ENCODE results near the gene ATP11A.

The ATP11A gene

DNA sequence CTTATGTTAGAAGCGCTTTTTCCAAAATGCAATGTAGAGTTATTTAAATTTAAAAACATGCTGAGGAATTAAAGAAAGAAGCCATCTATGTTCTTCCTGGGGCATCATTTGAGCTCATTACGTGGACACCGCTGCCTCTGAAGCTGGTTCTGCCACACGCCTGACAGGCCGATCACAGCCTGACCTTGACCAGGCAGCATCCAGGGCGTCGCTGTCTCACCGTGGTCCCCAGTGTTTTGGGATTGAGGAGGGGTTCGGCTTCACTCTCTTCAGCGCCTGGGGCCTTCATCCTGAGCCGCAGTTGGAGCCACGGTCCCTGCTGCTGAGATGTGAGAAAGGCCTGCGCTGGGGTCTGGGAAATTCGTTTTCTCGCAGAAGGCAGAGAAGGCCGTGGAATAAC is 64.0 kb downstream of the ATP11A start:
- TF ChIP-seq, protein P1, sequence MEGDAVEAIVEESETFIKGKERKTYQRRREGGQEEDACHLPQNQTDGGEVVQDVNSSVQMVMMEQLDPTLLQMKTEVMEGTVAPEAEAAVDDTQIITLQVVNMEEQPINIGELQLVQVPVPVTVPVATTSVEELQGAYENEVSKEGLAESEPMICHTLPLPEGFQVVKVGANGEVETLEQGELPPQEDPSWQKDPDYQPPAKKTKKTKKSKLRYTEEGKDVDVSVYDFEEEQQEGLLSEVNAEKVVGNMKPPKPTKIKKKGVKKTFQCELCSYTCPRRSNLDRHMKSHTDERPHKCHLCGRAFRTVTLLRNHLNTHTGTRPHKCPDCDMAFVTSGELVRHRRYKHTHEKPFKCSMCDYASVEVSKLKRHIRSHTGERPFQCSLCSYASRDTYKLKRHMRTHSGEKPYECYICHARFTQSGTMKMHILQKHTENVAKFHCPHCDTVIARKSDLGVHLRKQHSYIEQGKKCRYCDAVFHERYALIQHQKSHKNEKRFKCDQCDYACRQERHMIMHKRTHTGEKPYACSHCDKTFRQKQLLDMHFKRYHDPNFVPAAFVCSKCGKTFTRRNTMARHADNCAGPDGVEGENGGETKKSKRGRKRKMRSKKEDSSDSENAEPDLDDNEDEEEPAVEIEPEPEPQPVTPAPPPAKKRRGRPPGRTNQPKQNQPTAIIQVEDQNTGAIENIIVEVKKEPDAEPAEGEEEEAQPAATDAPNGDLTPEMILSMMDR (IDR thresholded peaks at IDR 0.05; ENCODE audit: low read length): no peak
- TF ChIP-seq EZH2 (optimal IDR thresholded peaks at IDR 0.05; ENCODE audit: low read depth, low read length) (no peak), EZH2phosphoT487 (IDR thresholded peaks at IDR 0.05; ENCODE audit: low read length) (no peak)
- H3K9me2 ChIP-seq (replicated peaks; ENCODE audit: insufficient read depth, low read length): no peaks in the 10 kb centered on the region
- H3K79me2 ChIP-seq (ENCODE audit: low read length): peaks cover 46% of the 10 kb centered on the region
- no peak overlapping the region for H3K4me3 ChIP-seq (ENCODE audit: low read length)
- H3K4me1 ChIP-seq (ENCODE audit: low read length): no peaks in the 10 kb centered on the region
- H3K9ac ChIP-seq (ENCODE audit: low read length): no peak overlapping the region
- no peaks in the 10 kb centered on the region for H3K27me3 ChIP-seq (replicated peaks; ENCODE audit: insufficient read depth, low read length)
- no peaks in the 10 kb centered on the region for H3K9me3 ChIP-seq (replicated peaks; ENCODE audit: insufficient read depth, low read length)
- no peak for DNase-seq
- H3K36me3 ChIP-seq (replicated peaks; ENCODE audit: insufficient read depth, low read length): no peaks in the 10 kb centered on the region
- no peaks in the 10 kb centered on the region for H3F3A ChIP-seq (ENCODE audit: insufficient read depth, low read length)
- no peak overlapping the region for H3K27ac ChIP-seq (ENCODE audit: low read length)
- H2AFZ ChIP-seq (ENCODE audit: low read length): no peak overlapping the region
- no peak overlapping the region for H3K4me2 ChIP-seq (ENCODE audit: low read depth, low read length)
- H4K20me1 ChIP-seq (ENCODE audit: insufficient read depth, low read length): no peaks in the 10 kb centered on the region

DNA sequence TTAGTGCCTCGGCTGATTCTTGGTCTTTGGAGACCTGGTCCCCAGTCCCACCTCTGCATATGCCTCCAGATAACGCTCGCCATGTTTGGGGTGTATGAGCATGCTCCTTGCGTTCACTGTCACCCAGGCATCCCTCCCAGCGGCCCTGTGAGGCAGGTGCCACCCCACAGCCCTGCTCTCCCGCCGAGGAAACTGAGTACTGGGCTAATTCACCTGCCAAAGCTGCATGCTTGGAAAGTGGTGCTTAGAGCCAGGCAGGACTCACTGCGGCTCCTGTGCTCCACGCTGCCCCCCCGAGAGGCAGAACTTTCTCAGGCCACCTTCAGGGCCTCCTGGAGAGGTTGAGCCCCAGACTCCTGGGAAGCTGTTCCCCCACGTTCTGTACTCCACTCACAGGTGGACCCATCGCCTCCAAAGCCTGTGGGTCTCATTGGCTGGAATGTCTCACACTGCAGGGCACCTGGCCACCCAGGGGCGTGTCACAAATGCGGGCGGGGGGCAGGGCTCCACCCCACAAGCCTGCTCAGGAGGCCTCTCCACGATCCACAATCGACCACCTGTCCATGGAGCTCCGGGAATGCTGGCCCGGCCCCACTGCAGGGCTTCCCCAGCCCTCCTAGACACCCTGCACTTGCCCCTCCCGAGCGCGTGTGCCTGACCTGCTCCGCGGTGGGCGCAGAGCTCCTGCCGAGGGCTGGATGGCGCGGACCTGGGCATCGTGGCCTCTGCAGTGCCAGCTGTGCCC is 64.6 kb downstream of the ATP11A start:
- no peaks in the 10 kb centered on the region for H3F3A ChIP-seq (ENCODE audit: insufficient read depth, low read length)
- no peak overlapping the region for H3K4me3 ChIP-seq (ENCODE audit: low read length)
- H3K27me3 ChIP-seq (replicated peaks; ENCODE audit: insufficient read depth, low read length): no peaks in the 10 kb centered on the region
- peaks cover 46% of the 10 kb centered on the region for H3K79me2 ChIP-seq (ENCODE audit: low read length)
- H3K4me1 ChIP-seq (ENCODE audit: low read length): no peaks in the 10 kb centered on the region
- H3K36me3 ChIP-seq (replicated peaks; ENCODE audit: insufficient read depth, low read length): no peaks in the 10 kb centered on the region
- no peak for TF ChIP-seq EZH2 (optimal IDR thresholded peaks at IDR 0.05; ENCODE audit: low read depth, low read length)
- TF ChIP-seq, protein P1 (IDR thresholded peaks at IDR 0.05; ENCODE audit: low read length): no peak
- TF ChIP-seq EZH2phosphoT487 (IDR thresholded peaks at IDR 0.05; ENCODE audit: low read length): no peak
- H3K9me2 ChIP-seq (replicated peaks; ENCODE audit: insufficient read depth, low read length): no peaks in the 10 kb centered on the region
- H4K20me1 ChIP-seq (ENCODE audit: insufficient read depth, low read length): no peaks in the 10 kb centered on the region
- no peak overlapping the region for H3K9ac ChIP-seq (ENCODE audit: low read length)
- DNase-seq: no peak
- no peak overlapping the region for H2AFZ ChIP-seq (ENCODE audit: low read length)
- H3K9me3 ChIP-seq (replicated peaks; ENCODE audit: insufficient read depth, low read length): no peaks in the 10 kb centered on the region
- H3K4me2 ChIP-seq (ENCODE audit: low read depth, low read length): no peak overlapping the region
- H3K27ac ChIP-seq (ENCODE audit: low read length): no peak overlapping the region

DNA sequence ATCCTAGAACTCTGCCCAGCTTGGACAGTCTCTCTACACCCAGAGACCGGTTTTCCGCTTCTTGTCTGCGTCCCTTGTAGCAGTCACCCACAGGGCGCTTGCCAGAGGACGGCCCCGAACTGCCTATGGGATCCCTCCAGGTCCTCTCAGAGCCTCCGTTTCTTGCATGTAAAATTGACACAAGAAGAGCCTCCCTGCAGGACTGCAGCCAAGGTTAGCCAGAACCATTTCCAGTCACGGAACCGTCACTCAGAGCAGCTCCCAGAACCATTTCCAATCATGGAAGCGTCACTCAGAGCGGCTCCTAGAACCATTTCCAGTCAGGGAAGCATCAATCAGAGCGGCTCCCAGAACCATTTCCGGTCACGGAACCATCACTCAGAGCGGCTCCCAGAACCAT is 65.5 kb downstream of the ATP11A start:
- H3K4me3 ChIP-seq (ENCODE audit: low read length): no peak overlapping the region
- no peak overlapping the region for H2AFZ ChIP-seq (ENCODE audit: low read length)
- no peaks in the 10 kb centered on the region for H3K9me3 ChIP-seq (replicated peaks; ENCODE audit: insufficient read depth, low read length)
- TF ChIP-seq, protein P1 (IDR thresholded peaks at IDR 0.05; ENCODE audit: low read length): no peak
- no peak for TF ChIP-seq EZH2 (optimal IDR thresholded peaks at IDR 0.05; ENCODE audit: low read depth, low read length)
- no peak for TF ChIP-seq EZH2phosphoT487 (IDR thresholded peaks at IDR 0.05; ENCODE audit: low read length)
- H3K9me2 ChIP-seq (replicated peaks; ENCODE audit: insufficient read depth, low read length): no peaks in the 10 kb centered on the region
- H3K27ac ChIP-seq (ENCODE audit: low read length): no peak overlapping the region
- no peaks in the 10 kb centered on the region for H3K36me3 ChIP-seq (replicated peaks; ENCODE audit: insufficient read depth, low read length)
- H3K9ac ChIP-seq (ENCODE audit: low read length): no peak overlapping the region
- H3F3A ChIP-seq (ENCODE audit: insufficient read depth, low read length): no peaks in the 10 kb centered on the region
- H3K27me3 ChIP-seq (replicated peaks; ENCODE audit: insufficient read depth, low read length): no peaks in the 10 kb centered on the region
- no peak overlapping the region for H3K4me2 ChIP-seq (ENCODE audit: low read depth, low read length)
- H3K4me1 ChIP-seq (ENCODE audit: low read length): no peaks in the 10 kb centered on the region
- no peak for DNase-seq
- H3K79me2 ChIP-seq (ENCODE audit: low read length): peaks cover 51% of the 10 kb centered on the region
- H4K20me1 ChIP-seq (ENCODE audit: insufficient read depth, low read length): no peaks in the 10 kb centered on the region
